ENCODE results near the gene OR2W1.

The OR2W1 gene

GRCh38 chr6:28996844-28997510 is 48.0 kb downstream of the OR2W1 start:
- no peak for DNase-seq

- no peak for DNase-seq
These were observed 49.8 kb downstream of the OR2W1 start for GRCh38 chr6:28995093-28995650.

All from Kasumi-1 (cell line).